WTC11 (cell line): Measurements from ENCODE around the gene RPTN. TPM values are rescaled to one million over a fixed set of nuclear protein-coding genes. Genes with fewer than 3 reads are reported as not detected.
A peak's percentile ranks its signal among the peaks of the same experiment; 100 is the strongest.

ENCODE experiments used
- ATAC-seq: fragments of 200-7000 bp; cut with Tn5 transposase; 2 replicates; pipeline ENCODE4 v1.10.0; 2021; ENCODE audit warnings: mild to moderate bottlenecking, moderate library complexity
- CTCF ChIA-PET: fragments of 300-600 bp; sonication (Branson Sonifier 250); formaldehyde crosslinking; loops from one replicate; lab custom pipeline; 2021; ENCODE audit warnings: antibody characterized with exemption; lab: Charles Lee
- POLR2A ChIA-PET: fragments of 350-600 bp; sonication (Branson Sonifier 250); formaldehyde crosslinking; loops from one replicate; lab custom pipeline; 2021; ENCODE audit warnings: antibody characterized with exemption; lab: Charles Lee
- DNase-seq: peaks from one replicate; pipeline ENCODE4 v3.0.0; 2021; ENCODE audit warnings: low spot score
- H3K27ac Mint-ChIP-seq: 2 replicates; pipeline ENCODE4 v1.8.0; 2021; ENCODE audit warnings: mixed read lengths
- H3K27me3 Mint-ChIP-seq: 2 replicates; pipeline ENCODE4 v1.8.0; 2021; ENCODE audit warnings: low read depth, mild to moderate bottlenecking, moderate library complexity, mixed read lengths
- H3K36me3 Mint-ChIP-seq: 2 replicates; pipeline ENCODE4 v1.8.0; 2021; ENCODE audit warnings: mixed read lengths
- H3K4me1 Mint-ChIP-seq: 2 replicates; pipeline ENCODE4 v1.8.0; 2022; ENCODE audit warnings: mixed read lengths
- H3K4me3 Mint-ChIP-seq: 2 replicates; pipeline ENCODE4 v1.8.0; 2021; ENCODE audit warnings: mild to moderate bottlenecking, moderate library complexity, mixed read lengths
- H3K9me3 Mint-ChIP-seq: 2 replicates; pipeline ENCODE4 v1.8.0; 2021; ENCODE audit warnings: mixed read lengths
- ATF3 ChIP-seq: sonication (generic); formaldehyde crosslinking; conservative IDR thresholded peaks from 2 replicates; pipeline ENCODE4 v1.8.1; 2022; ENCODE audit warnings: mild to moderate bottlenecking, missing genetic modification reagents
- CBFB ChIP-seq: sonication (generic); formaldehyde crosslinking; IDR thresholded peaks from 2 replicates; pipeline ENCODE4 v1.8.1; 2022; ENCODE audit warnings: mild to moderate bottlenecking, low read depth, missing genetic modification reagents
- CTCF ChIP-seq: fragments of 200-600 bp; IDR thresholded peaks from 2 replicates; pipeline ENCODE4 v1.8.0; 2022; ENCODE audit warnings: antibody characterized with exemption
- ERG ChIP-seq: fragments of 250-450 bp; sonication (Bioruptor Pico); IDR thresholded peaks from 2 replicates; pipeline ENCODE4 v1.8.0; 2021; ENCODE audit warnings: mild to moderate bottlenecking
- ESRRA ChIP-seq: sonication (generic); formaldehyde crosslinking; IDR thresholded peaks from 2 replicates; pipeline ENCODE4 v1.8.1; 2022; ENCODE audit warnings: mild to moderate bottlenecking, missing genetic modification reagents, borderline replicate concordance
- FOXK1 ChIP-seq: sonication (generic); formaldehyde crosslinking; IDR thresholded peaks from 2 replicates; pipeline ENCODE4 v1.8.0; 2022; ENCODE audit warnings: mild to moderate bottlenecking, moderate library complexity, missing genetic modification reagents
- FOXP1 ChIP-seq: sonication (generic); formaldehyde crosslinking; IDR thresholded peaks from 2 replicates; pipeline ENCODE4 v1.8.0; 2022; ENCODE audit warnings: missing genetic modification reagents, mild to moderate bottlenecking, moderate library complexity, borderline replicate concordance
- HMGA2 ChIP-seq: fragments of 250-450 bp; sonication (Bioruptor Pico); IDR thresholded peaks from 2 replicates; pipeline ENCODE4 v1.4.0; 2021; ENCODE audit warnings: mild to moderate bottlenecking, moderate library complexity
- MYBL2 ChIP-seq: sonication (generic); formaldehyde crosslinking; IDR thresholded peaks from 2 replicates; pipeline ENCODE4 v1.8.1; 2023; ENCODE audit warnings: mild to moderate bottlenecking, moderate library complexity, missing genetic modification reagents
- NFYB ChIP-seq: sonication (generic); formaldehyde crosslinking; conservative IDR thresholded peaks from 2 replicates; pipeline ENCODE4 v1.8.0; 2022; ENCODE audit warnings: low read depth, missing genetic modification reagents
- NR1H2 ChIP-seq: sonication (generic); formaldehyde crosslinking; IDR thresholded peaks from 2 replicates; pipeline ENCODE4 v1.9.0; 2021; ENCODE audit warnings: mild to moderate bottlenecking, moderate library complexity, missing genetic modification reagents
- NR2C2 ChIP-seq: sonication (generic); formaldehyde crosslinking; IDR thresholded peaks from 2 replicates; pipeline ENCODE4 v1.8.0; 2022; ENCODE audit warnings: mild to moderate bottlenecking, missing genetic modification reagents
- OVOL2 ChIP-seq: fragments of 250-450 bp; sonication (Bioruptor Pico); IDR thresholded peaks from 2 replicates; pipeline ENCODE4 v1.9.0; 2021; ENCODE audit warnings: mild to moderate bottlenecking, borderline replicate concordance
- RELA ChIP-seq: sonication (generic); formaldehyde crosslinking; IDR thresholded peaks from 2 replicates; pipeline ENCODE4 v1.8.1; 2022; ENCODE audit warnings: missing genetic modification reagents, mild to moderate bottlenecking, borderline replicate concordance
- RORB ChIP-seq: fragments of 250-450 bp; sonication (Bioruptor Pico); IDR thresholded peaks from 2 replicates; pipeline ENCODE4 v1.9.0; 2021; ENCODE audit warnings: mild to moderate bottlenecking
- SMAD4 ChIP-seq: sonication (generic); formaldehyde crosslinking; IDR thresholded peaks from 2 replicates; pipeline ENCODE4 v1.8.0; 2022; ENCODE audit warnings: mild to moderate bottlenecking, missing genetic modification reagents
- TEAD4 ChIP-seq: sonication (generic); formaldehyde crosslinking; IDR thresholded peaks from 2 replicates; pipeline ENCODE4 v1.8.0; 2022; ENCODE audit warnings: mild to moderate bottlenecking, missing genetic modification reagents
- USF1 ChIP-seq: sonication (generic); formaldehyde crosslinking; IDR thresholded peaks from 2 replicates; pipeline ENCODE4 v1.8.0; 2022; ENCODE audit warnings: mild to moderate bottlenecking, missing genetic modification reagents
- ZNF219 ChIP-seq: sonication (generic); formaldehyde crosslinking; IDR thresholded peaks from 2 replicates; pipeline ENCODE4 v1.8.0; 2023; ENCODE audit warnings: missing genetic modification reagents, mild to moderate bottlenecking, borderline replicate concordance
- total RNA-seq: library from RNA; stranded (reverse); gene quantifications from 3 replicates; pipeline ENCODE4 v1.2.3, GENCODE V29; 2021

Gene RPTN
- total RNA-seq, 1 experiment from 2014 or later: not detected

GRCh38 chr1:152141971-152142584 lies 16.9 kb downstream of the RPTN start:
- DNase-seq (peak; percentile 38), ATAC-seq (peak; percentile 65; the same call in 1 of the 2 replicates)
- peaks cover 62% of the 10 kb centered on the region for H3K9me3 Mint-ChIP-seq
- no peak overlapping the region for H3K27ac Mint-ChIP-seq
- peak; percentile 41; the same call in 1 of the 2 replicates for TF ChIP-seq CTCF
- no peak for TF ChIP-seq NR2C2 (CRISPR knock-in tag)
- peaks cover 26% of the 10 kb centered on the region for H3K27me3 Mint-ChIP-seq
- no peak overlapping the region for H3K4me3 Mint-ChIP-seq
- ChIA-PET CTCF (interaction anchor here (0.6 to 1.5 kb wide), 6 partner anchors 12 to 299 kb away, joined by 3 to 5 read pairs (median 3); no protein-coding TSS in a partner anchor), POLR2A (no interaction called here)
- peaks cover 16% of the 10 kb centered on the region for H3K36me3 Mint-ChIP-seq
- no peaks in the 10 kb centered on the region for H3K4me1 Mint-ChIP-seq

- ChIA-PET POLR2A (no interaction called here), CTCF (interaction anchor here (0.9 kb wide), 1 partner anchor 84 kb away, joined by 6 read pairs; no protein-coding TSS in a partner anchor)
- TF ChIP-seq CBFB (no peak), RORB (CRISPR knock-in tag) (no peak), NFYB (no peak), ERG (CRISPR knock-in tag) (no peak), OVOL2 (CRISPR knock-in tag) (no peak), SMAD4 (CRISPR knock-in tag) (no peak), ATF3 (CRISPR knock-in tag) (no peak), ZNF219 (CRISPR knock-in tag) (no peak), ESRRA (no peak), TEAD4 (CRISPR knock-in tag) (no peak), USF1 (CRISPR knock-in tag) (no peak), FOXP1 (CRISPR knock-in tag) (no peak), RELA (CRISPR knock-in tag) (no peak), NR1H2 (CRISPR knock-in tag) (no peak), HMGA2 (no peak), MYBL2 (CRISPR knock-in tag) (no peak)
- Mint-ChIP-seq H3K4me3 (no peak overlapping the region), H3K4me1 (no peaks in the 10 kb centered on the region), H3K9me3 (peaks cover 73% of the 10 kb centered on the region), H3K36me3 (peaks cover 3% of the 10 kb centered on the region), H3K27me3 (peaks cover 42% of the 10 kb centered on the region), H3K27ac (no peak overlapping the region)
- ATAC-seq (no peak), DNase-seq (no peak)
These were observed 21.8 kb downstream of the RPTN start for GRCh38 chr1:152137215-152137614.

GRCh38 chr1:152130186-152130585 lies 28.8 kb downstream of the RPTN start:
- H3K9me3 Mint-ChIP-seq: peaks cover 77% of the 10 kb centered on the region
- CTCF ChIA-PET: interaction anchor here (0.9 kb wide), 1 partner anchor 12 kb away, joined by 3 read pairs; no protein-coding TSS in a partner anchor

More at GRCh38 chr1:152130186-152130585, 28.8 kb downstream of the RPTN start:
- DNase-seq (no peak), ATAC-seq (no peak)
- TF ChIP-seq FOXK1 (CRISPR knock-in tag): no peak
- Mint-ChIP-seq H3K36me3 (peaks cover 12% of the 10 kb centered on the region), H3K4me3 (no peak overlapping the region), H3K4me1 (0 out of 2 replicates have a peak, but pooled peaks cover 5% of the 10 kb centered on the region), H3K27ac (no peak overlapping the region), H3K27me3 (peaks cover 49% of the 10 kb centered on the region)
- POLR2A ChIA-PET: no interaction called here
